Measurements from ENCODE around the gene KIRREL3.
A peak's percentile ranks its signal among the peaks of the same experiment; 100 is the strongest.

The KIRREL3 gene

GRCh38 chr11:126478466-126478865, 522.1 kb downstream of the KIRREL3 start:
- TF ChIP-seq GABPA (IDR thresholded peaks at IDR 0.05; ENCODE audit: low read depth) (no peak), SPI1 (IDR thresholded peaks at IDR 0.05; ENCODE audit: borderline replicate concordance, low read depth) (no peak), POLR2AphosphoS5 (IDR thresholded peaks at IDR 0.05; ENCODE audit: low read depth) (no peak), REST (IDR thresholded peaks at IDR 0.05; ENCODE audit: insufficient replicate concordance, low read depth) (no peak), CTCF (IDR thresholded peaks at IDR 0.05; ENCODE audit: insufficient read depth, low read length) (no peak)
- Histone ChIP-seq H3K27ac (replicated peaks) (no peak overlapping the region), H3K27me3 (ENCODE audit: insufficient read depth, poor library complexity, severe bottlenecking) (no peaks in the 10 kb centered on the region), H3K4me3 (replicated peaks; ENCODE audit: insufficient read depth, low read length) (no peak overlapping the region)
- DNase-seq (ENCODE audit: low read depth in 1 of 2, low spot score in 1 of 2) = no peak

GRCh38 chr11:126477535-126478305, 522.9 kb downstream of the KIRREL3 start:
- TF ChIP-seq SPI1 (IDR thresholded peaks at IDR 0.05; ENCODE audit: borderline replicate concordance, low read depth) = peak; percentile 19; the same call in 1 of the 2 replicates
- TF ChIP-seq POLR2AphosphoS5 (IDR thresholded peaks at IDR 0.05; ENCODE audit: low read depth) = no peak
- no peak for TF ChIP-seq CTCF (IDR thresholded peaks at IDR 0.05; ENCODE audit: insufficient read depth, low read length)
- 0 out of 2 replicates have a peak, but pooled peaks have one; percentile 41 for TF ChIP-seq GABPA (IDR thresholded peaks at IDR 0.05; ENCODE audit: low read depth)
- no peak for TF ChIP-seq REST (IDR thresholded peaks at IDR 0.05; ENCODE audit: insufficient replicate concordance, low read depth)
- Histone ChIP-seq H3K4me3 (replicated peaks; ENCODE audit: insufficient read depth, low read length) (no peak overlapping the region), H3K27ac (replicated peaks) (peak overlapping the region; percentile 47; the same call in 1 of the 2 replicates), H3K27me3 (ENCODE audit: insufficient read depth, poor library complexity, severe bottlenecking) (no peaks in the 10 kb centered on the region)
- DNase-seq (ENCODE audit: low read depth in 1 of 2, low spot score in 1 of 2) = peak; percentile 54 to 63

- no peak for TF ChIP-seq CTCF (IDR thresholded peaks at IDR 0.05; ENCODE audit: insufficient read depth, low read length)
- TF ChIP-seq GABPA (IDR thresholded peaks at IDR 0.05; ENCODE audit: low read depth) = no peak
- no peak for TF ChIP-seq SPI1 (IDR thresholded peaks at IDR 0.05; ENCODE audit: borderline replicate concordance, low read depth)
- TF ChIP-seq POLR2AphosphoS5 (IDR thresholded peaks at IDR 0.05; ENCODE audit: low read depth) = no peak
- TF ChIP-seq REST (IDR thresholded peaks at IDR 0.05; ENCODE audit: insufficient replicate concordance, low read depth) = no peak
- DNase-seq (ENCODE audit: low read depth in 1 of 2, low spot score in 1 of 2) = no peak
- H3K27ac ChIP-seq (replicated peaks) = no peak overlapping the region
- H3K4me3 ChIP-seq (replicated peaks; ENCODE audit: insufficient read depth, low read length) = no peak overlapping the region
- no peaks in the 10 kb centered on the region for H3K27me3 ChIP-seq (ENCODE audit: insufficient read depth, poor library complexity, severe bottlenecking)
Observed at GRCh38 chr11:126476977-126477376, 523.6 kb downstream of the KIRREL3 start.

Measured in HL-60 (cell line).